ENCODE data around the gene OR6N2.

Gene OR6N2

GRCh38 chr1:158809256-158809655 is 28.3 kb upstream of the OR6N2 start:
- Histone ChIP-seq H2BK120ac (ENCODE audit: low read depth, low read length) (no peak overlapping the region), H3K4me3 (ENCODE audit: low read length) (no peak overlapping the region), H4K5ac (ENCODE audit: low read length) (no peak overlapping the region), H3K36me3 (ENCODE audit: control insufficient read depth, insufficient read depth, low read length) (no peaks in the 10 kb centered on the region), H2AK5ac (ENCODE audit: low read length) (no peak overlapping the region), H3K4ac (ENCODE audit: low read depth, low read length) (no peak overlapping the region), H3K18ac (ENCODE audit: low read length) (no peak overlapping the region), H3K27ac (ENCODE audit: low read depth, low read length) (no peak overlapping the region), H3K4me2 (ENCODE audit: low read length) (no peak overlapping the region), H3K79me2 (ENCODE audit: control insufficient read depth, insufficient read depth, low read length) (no peaks in the 10 kb centered on the region), H4K8ac (ENCODE audit: low read depth, low read length) (no peak overlapping the region), H3K23ac (ENCODE audit: low read length) (no peak overlapping the region), H3K9ac (ENCODE audit: low read length) (no peak overlapping the region), H2BK15ac (replicated peaks; ENCODE audit: low read depth) (no peak overlapping the region), H3K4me1 (ENCODE audit: control insufficient read depth, low read depth, low read length) (no peaks in the 10 kb centered on the region), H3K56ac (ENCODE audit: low read length) (no peak overlapping the region), H2BK5ac (ENCODE audit: low read length) (no peak overlapping the region), H3K27me3 (ENCODE audit: insufficient read depth, low read length, poor library complexity) (no peaks in the 10 kb centered on the region), H3K79me1 (ENCODE audit: low read length) (no peaks in the 10 kb centered on the region)
- DNase-seq = no peak
- WGBS (ENCODE audit: extremely low coverage, insufficient coverage, low lambda C conversion rate) = no CpG with 5 or more reads among the region's 3 CpGs

DNA sequence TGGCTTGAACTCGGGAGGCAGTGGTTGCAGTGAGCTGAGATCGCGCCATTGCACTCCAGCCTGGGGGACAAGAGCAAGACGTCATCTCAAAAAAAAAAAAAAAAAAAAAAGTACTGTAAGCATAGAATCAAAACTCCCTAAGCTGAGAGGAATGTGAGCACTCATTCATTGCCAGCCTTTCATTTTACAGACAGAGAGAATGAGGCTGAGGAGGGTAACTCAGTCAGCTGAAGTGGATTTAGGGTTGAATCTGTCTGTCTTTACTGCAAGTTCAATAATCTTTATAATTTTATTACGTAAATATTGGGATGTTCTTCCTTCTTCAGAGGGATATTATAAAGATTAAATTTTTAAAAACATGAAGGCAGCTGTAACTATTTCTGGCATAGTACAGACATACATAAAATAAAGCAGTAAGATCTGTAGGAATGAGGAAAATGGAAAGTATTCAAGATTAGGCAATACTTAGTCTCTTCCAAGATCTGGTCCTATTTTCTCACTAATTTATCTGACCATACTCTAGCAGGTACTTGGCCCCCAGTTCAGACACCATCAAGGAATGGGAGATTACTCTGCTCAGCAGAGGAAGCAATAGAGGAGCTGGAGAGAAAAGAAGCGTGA is 26.0 kb upstream of the OR6N2 start:
- Histone ChIP-seq H3K79me2 (ENCODE audit: control insufficient read depth, insufficient read depth, low read length) (no peaks in the 10 kb centered on the region), H3K27me3 (ENCODE audit: insufficient read depth, low read length, poor library complexity) (no peaks in the 10 kb centered on the region), H3K4me2 (ENCODE audit: low read length) (no peak overlapping the region), H4K5ac (ENCODE audit: low read length) (no peak overlapping the region), H3K79me1 (ENCODE audit: low read length) (no peaks in the 10 kb centered on the region), H3K27ac (ENCODE audit: low read depth, low read length) (no peak overlapping the region), H2BK5ac (ENCODE audit: low read length) (no peak overlapping the region), H3K36me3 (ENCODE audit: control insufficient read depth, insufficient read depth, low read length) (no peaks in the 10 kb centered on the region), H3K4me1 (ENCODE audit: control insufficient read depth, low read depth, low read length) (no peaks in the 10 kb centered on the region), H2BK120ac (ENCODE audit: low read depth, low read length) (no peak overlapping the region), H2AK5ac (ENCODE audit: low read length) (no peak overlapping the region), H4K8ac (ENCODE audit: low read depth, low read length) (no peak overlapping the region), H3K23ac (ENCODE audit: low read length) (no peak overlapping the region), H3K4me3 (ENCODE audit: low read length) (no peak overlapping the region), H2BK15ac (replicated peaks; ENCODE audit: low read depth) (no peak overlapping the region), H3K9ac (ENCODE audit: low read length) (no peak overlapping the region), H3K4ac (ENCODE audit: low read depth, low read length) (no peak overlapping the region), H3K18ac (ENCODE audit: low read length) (no peak overlapping the region), H3K56ac (ENCODE audit: low read length) (no peak overlapping the region)
- DNase-seq = no peak
- no CpG with 5 or more reads among the region's 6 CpGs for WGBS (ENCODE audit: extremely low coverage, insufficient coverage, low lambda C conversion rate)

- no peak overlapping the region for H3K23ac ChIP-seq (ENCODE audit: low read length)
- no CpG with 5 or more reads among the region's 1 CpG for WGBS (ENCODE audit: extremely low coverage, insufficient coverage, low lambda C conversion rate)
- no peak overlapping the region for H2AK5ac ChIP-seq (ENCODE audit: low read length)
- no peak overlapping the region for H3K9ac ChIP-seq (ENCODE audit: low read length)
- H3K36me3 ChIP-seq (ENCODE audit: control insufficient read depth, insufficient read depth, low read length) = no peaks in the 10 kb centered on the region
- no peak overlapping the region for H3K4me3 ChIP-seq (ENCODE audit: low read length)
- no peaks in the 10 kb centered on the region for H3K4me1 ChIP-seq (ENCODE audit: control insufficient read depth, low read depth, low read length)
- no peaks in the 10 kb centered on the region for H3K79me1 ChIP-seq (ENCODE audit: low read length)
- H3K56ac ChIP-seq (ENCODE audit: low read length) = no peak overlapping the region
- no peaks in the 10 kb centered on the region for H3K79me2 ChIP-seq (ENCODE audit: control insufficient read depth, insufficient read depth, low read length)
- no peaks in the 10 kb centered on the region for H3K27me3 ChIP-seq (ENCODE audit: insufficient read depth, low read length, poor library complexity)
- H2BK15ac ChIP-seq (replicated peaks; ENCODE audit: low read depth) = no peak overlapping the region
- H3K18ac ChIP-seq (ENCODE audit: low read length) = no peak overlapping the region
- no peak overlapping the region for H3K27ac ChIP-seq (ENCODE audit: low read depth, low read length)
- H3K4me2 ChIP-seq (ENCODE audit: low read length) = no peak overlapping the region
- no peak for DNase-seq
- H2BK5ac ChIP-seq (ENCODE audit: low read length) = no peak overlapping the region
- no peak overlapping the region for H2BK120ac ChIP-seq (ENCODE audit: low read depth, low read length)
- H4K5ac ChIP-seq (ENCODE audit: low read length) = no peak overlapping the region
- no peak overlapping the region for H3K4ac ChIP-seq (ENCODE audit: low read depth, low read length)
- no peak overlapping the region for H4K8ac ChIP-seq (ENCODE audit: low read depth, low read length)
Measured at GRCh38 chr1:158803678-158804077, 22.7 kb upstream of the OR6N2 start.

DNA sequence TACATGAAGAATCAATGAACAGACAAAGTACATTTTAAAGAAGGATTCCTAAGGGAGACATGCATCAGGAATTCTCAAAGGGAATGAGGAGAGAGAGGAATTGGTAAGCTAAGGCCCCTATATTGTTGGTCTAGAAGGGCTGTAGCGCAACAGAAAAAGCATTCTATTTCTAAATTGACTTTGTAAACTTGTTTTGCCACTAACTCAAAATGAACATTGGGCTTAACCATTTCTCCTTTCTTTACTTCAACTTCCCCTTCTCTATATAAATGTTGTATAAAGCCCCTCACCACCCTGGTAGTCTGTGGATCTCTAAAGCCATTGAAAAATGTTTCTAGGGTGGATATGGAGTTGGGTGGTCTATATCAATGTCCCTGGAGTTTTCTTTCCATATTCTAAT is 20.4 kb upstream of the OR6N2 start:
- Histone ChIP-seq H3K4me2 (ENCODE audit: low read length) (no peak overlapping the region), H3K27ac (ENCODE audit: low read depth, low read length) (no peak overlapping the region), H3K4me1 (ENCODE audit: control insufficient read depth, low read depth, low read length) (no peaks in the 10 kb centered on the region), H3K4me3 (ENCODE audit: low read length) (no peak overlapping the region), H3K27me3 (ENCODE audit: insufficient read depth, low read length, poor library complexity) (no peaks in the 10 kb centered on the region), H2AK5ac (ENCODE audit: low read length) (no peak overlapping the region), H3K4ac (ENCODE audit: low read depth, low read length) (no peak overlapping the region), H3K23ac (ENCODE audit: low read length) (no peak overlapping the region), H3K9ac (ENCODE audit: low read length) (no peak overlapping the region), H4K5ac (ENCODE audit: low read length) (no peak overlapping the region), H3K56ac (ENCODE audit: low read length) (no peak overlapping the region), H2BK15ac (replicated peaks; ENCODE audit: low read depth) (no peak overlapping the region), H3K79me2 (ENCODE audit: control insufficient read depth, insufficient read depth, low read length) (no peaks in the 10 kb centered on the region), H4K8ac (ENCODE audit: low read depth, low read length) (no peak overlapping the region), H2BK120ac (ENCODE audit: low read depth, low read length) (no peak overlapping the region), H2BK5ac (ENCODE audit: low read length) (no peak overlapping the region), H3K79me1 (ENCODE audit: low read length) (no peaks in the 10 kb centered on the region), H3K18ac (ENCODE audit: low read length) (no peak overlapping the region), H3K36me3 (ENCODE audit: control insufficient read depth, insufficient read depth, low read length) (no peaks in the 10 kb centered on the region)
- WGBS (ENCODE audit: extremely low coverage, insufficient coverage, low lambda C conversion rate) = no CpG with 5 or more reads among the region's 1 CpG
- no peak for DNase-seq

DNA sequence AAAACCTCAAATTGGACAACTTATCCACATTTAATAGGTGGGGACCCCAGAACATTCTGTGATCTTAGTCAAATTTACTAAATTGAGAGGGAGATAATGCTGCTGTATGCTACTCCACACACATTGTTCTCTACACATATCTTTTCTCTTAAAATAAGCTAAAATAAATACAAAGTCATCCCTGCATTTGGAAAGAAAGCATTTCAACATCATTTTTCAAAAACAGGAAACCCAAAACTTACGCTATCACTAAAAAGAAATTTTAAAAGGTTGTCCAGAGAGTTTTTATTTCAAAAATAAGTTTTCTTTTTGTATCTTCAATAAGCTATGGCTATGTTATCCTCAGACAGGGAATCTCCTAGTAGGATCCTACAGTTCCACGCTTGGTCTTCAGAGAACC is 19.5 kb upstream of the OR6N2 start:
- H3K4me3 ChIP-seq (ENCODE audit: low read length) = no peak overlapping the region
- no peaks in the 10 kb centered on the region for H3K79me2 ChIP-seq (ENCODE audit: control insufficient read depth, insufficient read depth, low read length)
- H4K5ac ChIP-seq (ENCODE audit: low read length) = no peak overlapping the region
- no peak overlapping the region for H2AK5ac ChIP-seq (ENCODE audit: low read length)
- H2BK5ac ChIP-seq (ENCODE audit: low read length) = no peak overlapping the region
- no peak overlapping the region for H4K8ac ChIP-seq (ENCODE audit: low read depth, low read length)
- no peak overlapping the region for H3K23ac ChIP-seq (ENCODE audit: low read length)
- no peaks in the 10 kb centered on the region for H3K27me3 ChIP-seq (ENCODE audit: insufficient read depth, low read length, poor library complexity)
- no peaks in the 10 kb centered on the region for H3K79me1 ChIP-seq (ENCODE audit: low read length)
- no peaks in the 10 kb centered on the region for H3K36me3 ChIP-seq (ENCODE audit: control insufficient read depth, insufficient read depth, low read length)
- no peak overlapping the region for H3K27ac ChIP-seq (ENCODE audit: low read depth, low read length)
- no peak overlapping the region for H3K9ac ChIP-seq (ENCODE audit: low read length)
- H3K56ac ChIP-seq (ENCODE audit: low read length) = no peak overlapping the region
- no peak overlapping the region for H2BK15ac ChIP-seq (replicated peaks; ENCODE audit: low read depth)
- WGBS (ENCODE audit: extremely low coverage, insufficient coverage, low lambda C conversion rate) = no CpG with 5 or more reads among the region's 2 CpGs
- DNase-seq = no peak
- H2BK120ac ChIP-seq (ENCODE audit: low read depth, low read length) = no peak overlapping the region
- H3K4me2 ChIP-seq (ENCODE audit: low read length) = no peak overlapping the region
- H3K4me1 ChIP-seq (ENCODE audit: control insufficient read depth, low read depth, low read length) = no peaks in the 10 kb centered on the region
- H3K4ac ChIP-seq (ENCODE audit: low read depth, low read length) = no peak overlapping the region
- H3K18ac ChIP-seq (ENCODE audit: low read length) = no peak overlapping the region

- Histone ChIP-seq H3K79me2 (ENCODE audit: control insufficient read depth, insufficient read depth, low read length) (no peaks in the 10 kb centered on the region), H4K8ac (ENCODE audit: low read depth, low read length) (no peak overlapping the region), H3K4ac (ENCODE audit: low read depth, low read length) (no peak overlapping the region), H2AK5ac (ENCODE audit: low read length) (no peak overlapping the region), H3K27me3 (ENCODE audit: insufficient read depth, low read length, poor library complexity) (no peaks in the 10 kb centered on the region), H3K56ac (ENCODE audit: low read length) (no peak overlapping the region), H3K4me3 (ENCODE audit: low read length) (no peak overlapping the region), H3K27ac (ENCODE audit: low read depth, low read length) (no peak overlapping the region), H3K18ac (ENCODE audit: low read length) (no peak overlapping the region), H2BK120ac (ENCODE audit: low read depth, low read length) (no peak overlapping the region), H3K9ac (ENCODE audit: low read length) (no peak overlapping the region), H3K4me2 (ENCODE audit: low read length) (no peak overlapping the region), H2BK5ac (ENCODE audit: low read length) (no peak overlapping the region), H2BK15ac (replicated peaks; ENCODE audit: low read depth) (no peak overlapping the region), H4K5ac (ENCODE audit: low read length) (no peak overlapping the region), H3K4me1 (ENCODE audit: control insufficient read depth, low read depth, low read length) (no peaks in the 10 kb centered on the region), H3K79me1 (ENCODE audit: low read length) (no peaks in the 10 kb centered on the region), H3K23ac (ENCODE audit: low read length) (no peak overlapping the region), H3K36me3 (ENCODE audit: control insufficient read depth, insufficient read depth, low read length) (no peaks in the 10 kb centered on the region)
- no CpG with 5 or more reads among the region's 4 CpGs for WGBS (ENCODE audit: extremely low coverage, insufficient coverage, low lambda C conversion rate)
- DNase-seq = no peak
Measured at GRCh38 chr1:158799689-158800088, 18.7 kb upstream of the OR6N2 start.

Measured in mesendoderm (in vitro differentiated cells).